GM18873 (cell line): ENCODE data around the gene DYNC1H1.

Experiments
- ATAC-seq: cut with Tn5 transposase; IDR thresholded peaks from one replicate; pipeline ENCODE4 v1.9.1; 2021; ENCODE audit warnings: mild to moderate bottlenecking, moderate library complexity, moderate number of reproducible peaks; ENCODE audit not compliant: unreplicated experiment, low FRiP score

Gene DYNC1H1

DNA sequence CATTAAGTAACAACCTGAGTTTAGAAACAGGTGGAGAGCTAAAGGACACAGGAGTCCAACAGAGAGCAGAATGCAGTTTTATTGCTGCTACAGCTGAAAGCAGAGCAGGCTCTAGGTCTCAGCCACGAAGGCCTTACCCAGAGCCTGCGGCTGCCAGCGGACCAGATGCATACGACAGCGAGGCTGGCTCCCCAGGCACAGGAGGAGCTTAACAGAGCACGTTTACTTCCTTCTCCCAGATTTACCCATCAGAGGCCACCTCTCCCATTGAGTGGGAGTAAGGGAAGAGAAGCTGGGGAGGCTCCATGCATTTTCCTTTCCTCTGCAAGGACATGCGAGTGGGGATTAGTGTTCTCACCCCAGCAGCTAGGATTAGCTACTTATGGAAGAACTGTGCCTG lies 22.6 kb downstream of the DYNC1H1 start:
- ATAC-seq, result no peak

DNA sequence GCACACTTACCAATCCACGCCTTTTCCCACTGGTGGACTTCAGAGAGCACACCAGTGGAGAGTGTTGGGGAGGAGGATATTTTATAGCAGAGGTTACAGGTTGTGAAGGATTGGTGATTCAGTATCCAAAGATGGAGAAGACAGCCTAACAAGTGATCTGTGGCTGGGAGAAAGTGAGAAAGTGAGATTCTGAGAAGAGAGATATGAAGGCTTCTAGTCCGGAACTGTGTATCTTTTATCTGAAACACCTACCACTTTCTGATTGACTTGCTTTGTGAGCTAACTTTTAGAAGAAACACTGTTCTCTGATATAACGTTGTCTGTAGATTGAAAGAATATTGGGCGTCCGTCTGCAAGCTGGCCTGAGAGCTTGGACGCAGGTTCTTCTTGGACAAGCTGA lies 24.0 kb downstream of the DYNC1H1 start:
- no peak for ATAC-seq

DNA sequence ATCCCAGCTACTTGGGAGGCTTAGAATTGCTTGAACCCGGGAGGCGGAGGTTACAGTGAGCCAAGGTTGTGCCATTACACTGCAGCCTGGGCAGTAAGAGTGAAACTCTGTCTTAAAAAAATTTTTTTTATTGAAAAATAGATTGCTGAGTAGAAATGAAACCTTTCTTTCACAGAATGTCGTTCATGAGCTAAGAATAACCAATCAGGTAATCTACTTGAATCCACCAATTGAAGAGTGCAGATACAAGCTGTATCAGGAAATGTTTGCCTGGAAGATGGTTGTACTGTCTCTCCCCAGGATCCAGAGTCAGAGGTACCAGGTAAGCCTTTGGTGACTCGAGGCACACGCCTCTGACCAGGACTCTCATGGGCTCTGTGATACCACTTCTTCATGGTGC lies 27.0 kb downstream of the DYNC1H1 start:
- no peak for ATAC-seq

GRCh38 chr14:101992708-101993107 lies 28.3 kb downstream of the DYNC1H1 start:
- peak; percentile 92 for ATAC-seq

GRCh38 chr14:101997429-101998336 lies 33.3 kb downstream of the DYNC1H1 start:
- ATAC-seq, result no peak

GRCh38 chr14:102000902-102001301 lies 36.5 kb downstream of the DYNC1H1 start:
- no peak for ATAC-seq

DNA sequence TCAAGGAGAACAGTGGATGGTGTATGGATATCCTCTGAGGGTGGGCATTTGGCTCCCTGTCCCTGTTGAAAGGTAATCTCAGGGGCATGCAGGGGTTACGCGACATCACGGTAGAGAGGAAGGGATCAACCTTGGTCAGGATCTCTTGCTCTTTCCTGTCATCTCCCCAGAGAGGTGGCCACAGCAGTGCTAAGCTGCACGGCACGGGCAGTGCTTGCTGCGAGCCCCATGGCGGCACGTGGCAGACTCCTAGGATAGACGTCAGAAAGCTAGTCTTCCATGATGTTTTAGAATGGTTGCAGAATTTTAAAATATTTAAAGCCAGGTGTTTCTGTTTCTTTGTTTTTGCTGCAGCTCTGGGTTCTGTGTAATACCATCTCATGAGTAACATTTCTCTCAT lies 41.0 kb downstream of the DYNC1H1 start:
- no peak for ATAC-seq

DNA sequence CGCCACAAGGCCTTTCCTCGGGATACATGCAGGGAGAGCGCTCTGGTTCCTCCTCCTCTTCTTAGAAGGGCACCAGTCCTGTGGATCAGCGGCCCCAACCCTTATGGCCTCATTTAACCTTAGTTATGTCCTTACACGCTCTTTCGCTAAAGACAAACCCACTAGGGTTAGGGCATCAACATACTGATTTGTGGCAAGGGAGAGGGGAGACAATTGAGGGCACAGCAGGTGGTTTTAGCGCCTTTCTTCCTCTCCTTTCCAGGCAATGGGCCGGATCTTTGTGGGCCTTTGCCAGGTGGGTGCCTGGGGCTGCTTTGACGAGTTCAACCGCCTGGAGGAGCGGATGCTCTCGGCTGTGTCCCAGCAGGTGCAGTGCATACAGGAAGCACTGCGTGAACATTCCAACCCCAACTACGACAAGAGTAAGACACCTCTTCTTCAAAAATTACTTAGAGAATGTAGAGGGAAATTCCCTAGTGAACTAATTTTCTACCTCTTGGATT lies 43.6 kb downstream of the DYNC1H1 start:
- no peak for ATAC-seq

- ATAC-seq, result no peak
Measured at GRCh38 chr14:102008891-102009290, 44.5 kb downstream of the DYNC1H1 start.

- no peak for ATAC-seq
Measured at GRCh38 chr14:102011631-102012030, 47.3 kb downstream of the DYNC1H1 start.

DNA sequence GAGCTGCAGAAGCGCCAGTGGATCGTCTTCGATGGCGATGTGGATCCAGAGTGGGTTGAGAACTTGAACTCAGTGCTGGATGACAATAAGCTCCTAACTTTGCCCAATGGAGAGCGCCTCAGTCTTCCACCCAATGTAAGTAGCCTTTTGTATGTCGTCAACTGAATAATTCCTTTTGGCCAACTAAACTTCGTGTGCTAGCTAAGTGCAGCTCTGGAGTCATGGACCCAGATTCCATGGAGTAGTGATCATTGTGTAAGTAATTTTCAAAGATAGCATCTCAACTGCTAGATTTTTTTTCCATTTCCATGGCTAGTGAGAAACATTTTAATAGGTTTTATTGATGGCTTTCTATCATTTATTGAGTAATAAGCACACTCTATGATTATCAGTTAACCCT lies 48.0 kb downstream of the DYNC1H1 start:
- no peak for ATAC-seq

DNA sequence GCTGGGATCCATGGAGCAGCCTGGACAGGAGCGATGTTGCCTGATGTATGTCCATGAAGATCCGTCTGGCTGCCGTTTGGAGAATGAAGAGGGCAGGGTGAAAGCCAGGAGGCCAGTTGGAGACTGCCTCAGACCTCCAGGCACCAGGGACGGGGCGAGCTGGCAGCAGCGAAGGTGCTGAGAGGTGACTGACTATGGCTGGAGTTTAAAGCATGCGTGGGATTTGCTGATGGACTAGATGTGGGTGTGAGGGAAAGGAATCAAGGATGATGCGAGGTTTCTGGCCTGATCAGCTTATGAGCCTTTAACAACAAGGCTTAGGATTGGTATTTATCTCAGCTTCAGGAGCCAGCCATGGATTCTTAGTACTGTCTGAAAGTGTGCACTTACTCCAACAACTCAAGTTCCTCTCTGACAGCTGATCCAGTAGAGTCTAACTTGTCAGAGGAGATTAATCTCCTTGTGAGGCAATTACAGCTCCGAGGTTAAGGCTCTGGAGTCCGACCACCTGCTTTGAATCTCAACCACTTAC lies 49.4 kb downstream of the DYNC1H1 start:
- ATAC-seq, result no peak

GRCh38 chr14:102015045-102015685 lies 50.8 kb downstream of the DYNC1H1 start:
- ATAC-seq, result no peak

DNA sequence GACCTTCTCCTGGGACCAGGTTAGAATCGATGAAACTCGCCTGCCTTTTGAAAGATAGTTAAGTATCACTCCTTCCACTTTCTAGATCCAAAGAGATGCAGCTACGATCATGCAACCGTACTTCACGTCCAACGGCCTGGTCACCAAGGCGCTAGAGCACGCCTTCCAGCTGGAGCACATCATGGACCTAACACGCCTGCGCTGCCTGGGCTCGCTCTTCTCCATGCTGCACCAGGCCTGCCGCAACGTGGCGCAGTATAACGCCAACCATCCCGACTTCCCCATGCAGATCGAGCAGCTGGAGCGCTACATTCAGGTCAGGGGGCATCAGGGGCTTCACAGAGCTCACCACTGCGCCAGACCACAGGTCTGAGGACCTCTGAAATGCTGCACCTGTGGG lies 51.4 kb downstream of the DYNC1H1 start:
- ATAC-seq, result no peak

GRCh38 chr14:102016420-102017090 lies 52.2 kb downstream of the DYNC1H1 start:
- no peak for ATAC-seq

GRCh38 chr14:102018251-102018650 lies 53.9 kb downstream of the DYNC1H1 start:
- ATAC-seq, result no peak

DNA sequence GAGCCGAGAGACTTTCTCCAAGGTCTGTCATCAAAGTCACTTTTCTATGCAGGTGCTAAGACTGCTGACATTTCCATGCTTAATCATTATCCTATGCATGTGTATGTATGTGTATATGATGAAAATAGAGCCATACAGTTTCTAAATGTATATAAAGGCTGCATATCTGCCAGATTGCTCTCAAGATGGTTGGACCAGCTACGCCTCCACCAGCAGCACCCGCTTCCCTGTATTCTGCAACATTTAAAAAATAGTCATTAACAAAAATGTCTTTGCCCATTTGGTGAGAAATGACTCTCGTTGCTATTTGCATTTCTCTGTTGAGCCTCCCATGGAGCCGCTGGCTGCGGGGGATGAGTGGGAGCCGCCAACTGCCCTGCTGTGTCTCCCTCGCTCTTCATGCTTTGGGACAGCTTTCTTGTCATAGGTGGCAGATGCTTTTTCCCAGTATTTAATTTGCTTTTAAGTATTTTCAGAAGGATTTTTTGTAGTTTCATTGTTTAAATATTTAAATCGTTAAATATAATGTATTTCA lies 54.7 kb downstream of the DYNC1H1 start:
- no peak for ATAC-seq

DNA sequence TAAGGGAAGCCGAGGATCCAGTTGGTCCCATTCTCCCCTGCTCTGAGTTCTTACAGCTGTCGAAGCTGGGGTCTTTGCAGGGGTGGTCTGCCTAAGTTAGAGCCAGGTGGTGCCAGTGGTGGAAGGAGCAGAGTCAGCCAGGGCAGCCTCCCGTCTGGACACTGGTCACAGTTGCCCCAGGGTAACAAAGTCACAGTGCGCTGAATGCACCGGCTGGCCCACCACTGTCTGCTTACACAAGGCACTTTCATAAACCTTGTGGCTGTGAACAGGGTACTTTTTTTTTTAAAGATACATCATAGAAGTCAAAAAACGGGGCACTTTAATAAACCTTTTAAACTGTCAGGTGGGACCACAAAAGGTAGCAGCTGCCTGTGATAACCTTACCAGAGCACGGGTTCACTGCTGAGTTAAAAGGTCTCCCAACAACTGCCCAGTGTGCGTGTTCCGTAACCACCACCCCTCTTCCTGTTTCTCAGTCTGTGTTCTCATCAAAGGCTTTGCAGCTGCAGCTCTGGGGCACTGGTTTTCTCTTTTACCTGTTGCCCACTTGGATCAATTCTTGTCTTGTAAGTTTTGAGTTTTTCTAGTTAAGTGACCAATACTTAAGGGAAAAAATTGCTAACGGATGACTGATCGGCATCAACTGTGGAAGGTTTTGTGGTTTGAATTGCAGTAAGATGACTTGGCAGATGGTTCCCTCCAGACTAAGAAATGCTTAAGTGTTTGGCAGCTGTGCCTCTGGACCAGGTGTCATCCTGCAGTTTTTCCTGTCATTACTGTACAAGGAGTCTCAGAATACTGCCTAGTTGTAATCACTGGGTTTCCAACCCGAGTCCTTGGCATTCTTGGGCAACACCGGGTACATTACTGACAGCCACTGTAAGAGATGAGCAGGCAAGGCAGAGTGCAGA lies 55.9 kb downstream of the DYNC1H1 start:
- ATAC-seq, result no peak

DNA sequence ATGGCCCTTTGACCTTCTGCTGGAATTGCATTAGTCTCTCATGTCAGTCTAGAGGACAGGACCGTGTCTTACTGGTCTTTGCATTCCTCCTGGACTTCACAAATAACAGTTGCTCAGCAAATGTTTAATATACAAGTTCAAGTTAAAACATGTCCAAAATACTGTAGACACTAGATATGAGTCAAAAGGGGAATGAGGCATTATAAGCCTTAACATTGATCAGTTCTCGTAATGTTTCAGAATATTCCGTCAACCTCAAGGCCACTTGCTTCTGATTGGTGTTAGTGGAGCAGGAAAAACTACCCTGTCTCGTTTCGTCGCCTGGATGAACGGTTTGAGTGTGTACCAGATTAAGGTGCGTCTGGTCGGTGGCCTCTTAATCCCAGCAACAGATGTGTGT lies 62.6 kb downstream of the DYNC1H1 start:
- no peak for ATAC-seq

- no peak for ATAC-seq
Measured at GRCh38 chr14:102027951-102028350, 63.6 kb downstream of the DYNC1H1 start.
